ENCODE measurements around the gene PSMD1.

Gene PSMD1

DNA sequence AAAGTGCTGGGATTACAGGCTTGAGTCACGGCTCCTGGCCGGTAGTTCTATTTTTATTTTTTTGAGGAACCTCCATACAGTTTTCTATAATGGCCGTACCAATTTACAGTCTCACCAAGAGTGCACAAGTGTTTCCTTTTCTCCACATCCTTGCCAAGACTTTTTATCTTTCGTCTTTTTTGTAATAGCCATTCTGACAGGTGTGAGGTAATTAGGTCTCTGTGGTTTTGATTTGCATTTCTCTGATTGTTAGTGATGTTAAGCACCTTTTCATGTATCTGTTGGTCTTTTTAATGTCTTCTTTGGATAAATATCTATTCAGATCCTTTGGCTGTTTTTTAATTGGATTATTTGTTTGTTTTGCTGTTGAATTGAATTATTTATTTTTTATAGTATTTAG, 151.1 kb downstream of the PSMD1 start:
- no peak for DNase-seq (ENCODE audit: low spot score)

DNA sequence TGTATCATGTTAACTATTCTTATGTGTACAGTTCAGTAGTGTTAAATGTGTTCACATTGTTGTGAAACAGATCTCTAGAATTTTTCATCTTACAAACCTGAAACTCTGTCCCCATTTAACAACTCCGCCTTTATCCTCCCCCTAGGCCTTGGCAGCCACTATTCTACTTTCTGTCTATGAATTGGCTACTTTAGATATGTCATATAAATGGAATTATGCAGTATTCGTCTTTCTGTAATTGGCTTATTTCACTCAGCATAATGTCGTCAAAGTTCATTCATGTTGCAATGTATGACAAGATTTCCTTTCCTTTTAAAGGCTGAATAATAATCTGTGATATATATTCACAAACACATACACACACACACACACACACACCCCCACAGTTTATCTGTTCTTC, 154.1 kb downstream of the PSMD1 start:
- DNase-seq (ENCODE audit: low spot score) = no peak

GRCh38 chr2:231211486-231211885, 154.8 kb downstream of the PSMD1 start:
- no peak for DNase-seq (ENCODE audit: low spot score)

- DNase-seq (ENCODE audit: low spot score) = no peak
Observed at GRCh38 chr2:231212329-231212845, 155.7 kb downstream of the PSMD1 start.

DNA sequence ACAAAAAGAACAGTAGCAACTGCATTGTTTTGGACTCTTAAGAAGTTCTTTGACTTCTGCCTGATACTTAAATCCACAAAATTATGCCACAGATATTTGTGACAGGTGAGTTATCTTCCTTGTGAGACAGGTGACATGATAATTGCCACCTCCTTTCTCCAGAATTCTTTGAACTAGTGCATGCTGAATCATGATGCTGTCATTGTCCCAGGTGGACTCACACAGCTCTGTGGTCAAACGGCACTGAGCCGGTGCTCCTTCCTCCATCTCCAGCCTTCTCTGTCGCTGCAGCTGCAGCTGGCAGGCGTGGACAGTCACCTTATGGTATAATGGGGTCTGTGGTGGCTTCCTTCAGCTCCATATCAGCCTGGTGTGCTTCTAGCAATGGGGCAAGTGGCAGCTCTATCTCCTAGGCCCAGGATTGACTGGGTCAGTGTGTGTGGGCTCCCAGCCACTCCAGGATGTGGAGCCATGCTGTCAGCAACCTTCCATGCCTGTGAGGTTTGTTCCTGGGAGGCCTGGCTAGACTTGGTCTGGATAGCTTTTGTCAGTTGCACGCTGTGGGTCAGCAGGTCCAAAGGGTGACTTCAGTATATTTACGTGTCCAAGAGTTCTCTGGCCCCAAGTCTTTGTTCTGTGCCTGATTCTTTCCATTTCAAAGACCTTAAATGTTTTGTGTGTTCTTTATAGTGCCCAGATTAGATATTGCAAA, 157.4 kb downstream of the PSMD1 start:
- DNase-seq (ENCODE audit: low spot score) = no peak

GRCh38 chr2:231218366-231218765, 161.7 kb downstream of the PSMD1 start:
- DNase-seq (ENCODE audit: low spot score) = peak; percentile 9

GRCh38 chr2:231219289-231219688, 162.6 kb downstream of the PSMD1 start:
- no peak for DNase-seq (ENCODE audit: low spot score)

DNA sequence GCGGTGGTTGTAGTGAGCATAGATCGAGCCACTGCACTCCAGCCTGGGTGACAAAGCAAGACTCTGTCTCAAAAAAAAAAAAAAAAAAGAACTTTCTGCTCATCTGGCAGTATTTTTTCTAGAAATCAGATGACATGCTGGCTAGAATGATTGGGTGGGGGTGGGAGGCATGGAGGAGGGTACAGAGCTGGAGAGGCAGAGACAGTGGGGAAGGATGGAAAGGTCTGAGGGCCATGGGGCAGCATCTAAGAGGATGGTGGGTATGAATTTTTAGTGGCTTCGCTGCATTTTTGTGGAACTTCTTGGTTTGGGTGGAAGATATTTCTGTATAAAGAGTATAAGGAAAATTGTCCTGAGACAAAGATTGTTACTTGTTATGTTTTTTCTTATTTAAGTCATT, 165.1 kb downstream of the PSMD1 start:
- no peak for DNase-seq (ENCODE audit: low spot score)
